GM23338 (cell line): ENCODE measurements around the gene MMRN2. TPM values are rescaled to one million over a fixed set of nuclear protein-coding genes. Genes with fewer than 3 reads are reported as not detected.

Experiments
- ATAC-seq: fragments of 200-7000 bp; cut with Tn5 transposase; 3 replicates; pipeline ENCODE4 v1.9.1; 2020
- DNase-seq: peaks from one replicate; pipeline ENCODE4 v3.0.0-alpha.2; 2015; ENCODE audit warnings: low spot score
- H2AFZ ChIP-seq: fragments of 200-600 bp; sonication (generic); 2 replicates; pipeline ENCODE4 v1.8.0; 2016; ENCODE audit warnings: antibody characterized with exemption, mild to moderate bottlenecking, moderate library complexity
- H3F3A ChIP-seq: fragments of 200-600 bp; sonication (generic); replicated peaks from 2 replicates; pipeline ENCODE4 v1.8.0; 2017; ENCODE audit warnings: antibody characterized with exemption, mixed run types, low read depth
- H3K27ac ChIP-seq: fragments of 200-600 bp; sonication (generic); 2 replicates; pipeline ENCODE4 v1.6.1; 2016; ENCODE audit warnings: low read depth
- H3K27me3 ChIP-seq: fragments of 200-600 bp; sonication (generic); 2 replicates; pipeline ENCODE4 v1.8.0; 2016; ENCODE audit warnings: mild to moderate bottlenecking, mixed run types, moderate library complexity; ENCODE audit not compliant: insufficient read depth
- H3K36me3 ChIP-seq: fragments of 200-600 bp; sonication (generic); 2 replicates; pipeline ENCODE4 v1.8.0; 2016; ENCODE audit warnings: mild to moderate bottlenecking; ENCODE audit not compliant: insufficient read depth
- H3K4me1 ChIP-seq: fragments of 200-600 bp; sonication (generic); 2 replicates; pipeline ENCODE4 v1.8.0; 2016; ENCODE audit warnings: mild to moderate bottlenecking, moderate library complexity; ENCODE audit not compliant: insufficient read depth
- H3K4me2 ChIP-seq: fragments of 200-600 bp; sonication (generic); 2 replicates; pipeline ENCODE4 v1.7.1; 2017; ENCODE audit warnings: mixed run types
- H3K4me3 ChIP-seq: fragments of 200-600 bp; sonication (generic); 2 replicates; pipeline ENCODE4 v1.6.1; 2016; ENCODE audit warnings: mixed run types
- H3K79me2 ChIP-seq: fragments of 200-600 bp; sonication (generic); replicated peaks from 2 replicates; pipeline ENCODE4 v1.8.0; 2017; ENCODE audit warnings: mild to moderate bottlenecking; ENCODE audit not compliant: insufficient read depth
- H3K9me2 ChIP-seq: fragments of 200-600 bp; sonication (generic); 2 replicates; pipeline ENCODE4 v1.8.0; 2017; ENCODE audit not compliant: insufficient read depth
- H4K20me1 ChIP-seq: fragments of 200-600 bp; sonication (generic); replicated peaks from 2 replicates; pipeline ENCODE4 v1.8.0; 2017; ENCODE audit warnings: mild to moderate bottlenecking; ENCODE audit not compliant: insufficient read depth
- H3K27ac Mint-ChIP-seq: 2 replicates; pipeline ENCODE4 v1.8.0; 2020; ENCODE audit warnings: inconsistent platforms, mild to moderate bottlenecking, moderate library complexity, mixed read lengths
- H3K27me3 Mint-ChIP-seq: 3 replicates; pipeline ENCODE4 v1.8.0; 2022; ENCODE audit warnings: low read depth, mild to moderate bottlenecking, moderate library complexity, mixed read lengths, inconsistent platforms; ENCODE audit not compliant: insufficient read depth, poor library complexity
- H3K36me3 Mint-ChIP-seq: 3 replicates; pipeline ENCODE4 v1.8.0; 2021; ENCODE audit warnings: low read depth, mild to moderate bottlenecking, inconsistent platforms, moderate library complexity, mixed read lengths
- H3K4me1 Mint-ChIP-seq: 3 replicates; pipeline ENCODE4 v1.8.0; 2020; ENCODE audit warnings: mild to moderate bottlenecking, inconsistent platforms, mixed read lengths
- H3K4me3 Mint-ChIP-seq: 3 replicates; pipeline ENCODE4 v1.8.0; 2021; ENCODE audit warnings: moderate library complexity, mild to moderate bottlenecking, inconsistent platforms, mixed read lengths
- H3K9me3 Mint-ChIP-seq: 3 replicates; pipeline ENCODE4 v1.8.0; 2020; ENCODE audit warnings: moderate library complexity, mild to moderate bottlenecking, inconsistent platforms, mixed read lengths
- CREB1 ChIP-seq: fragments of 250-450 bp; sonication (Bioruptor Pico); IDR thresholded peaks from 2 replicates; pipeline ENCODE4 v1.5.0; 2020; ENCODE audit warnings: low read depth, mild to moderate bottlenecking, moderate library complexity
- CTCF ChIP-seq, 2 experiments: fragments of 200-600 bp in 1 of 2; sonication (generic) in 1 of 2; conservative IDR thresholded peaks; 2 replicates each; pipeline versions ENCODE4 v1.5.1 to v1.6.1; 2016 to 2017; ENCODE audit warnings: antibody characterized with exemption in 2 of 2, low read depth in 2 of 2, mild to moderate bottlenecking in 2 of 2, moderate library complexity in 1 of 2
- ETS1 ChIP-seq: IDR thresholded peaks from 2 replicates; pipeline ENCODE4 v1.6.1; 2016; ENCODE audit warnings: antibody characterized with exemption
- EZH2phosphoT487 ChIP-seq: fragments of 200-600 bp; sonication (generic); IDR thresholded peaks from one replicate; pipeline ENCODE4 v1.8.1; 2018; ENCODE audit warnings: antibody characterized with exemption; ENCODE audit not compliant: unreplicated experiment
- ZNF114 ChIP-seq: fragments of 250-450 bp; sonication (Bioruptor Pico); IDR thresholded peaks from 2 replicates; pipeline ENCODE4 v1.5.0; 2020; ENCODE audit warnings: mild to moderate bottlenecking, moderate library complexity
- ZNF331 ChIP-seq: fragments of 250-450 bp; sonication (Bioruptor Pico); IDR thresholded peaks from 2 replicates; pipeline ENCODE4 v1.5.0; 2020; ENCODE audit warnings: low read depth, mild to moderate bottlenecking, moderate library complexity
- polyA plus RNA-seq: library from polyadenylated mRNA; unstranded; fragments of >200 nt; fragmentation: Nextera tagmentation; extraction: Ambion mirVana; gene quantifications from 2 replicates; pipeline ENCODE4 v1.2.1, GENCODE V29; 2016
- total RNA-seq: library from RNA; depleted of rRNA; stranded (reverse); fragments of >200 nt; shearing (Covaris generic); gene quantifications from 2 replicates; pipeline ENCODE4 v1.2.3, GENCODE V29; 2014

The MMRN2 gene
- total and polyA plus RNA-seq, 2 experiments from 2014 or later: 0.32 to 2.4 TPM

- peak; percentile 77 for DNase-seq
Observed at GRCh38 chr10:86942441-86943315, 14.7 kb downstream of the MMRN2 start.

DNA sequence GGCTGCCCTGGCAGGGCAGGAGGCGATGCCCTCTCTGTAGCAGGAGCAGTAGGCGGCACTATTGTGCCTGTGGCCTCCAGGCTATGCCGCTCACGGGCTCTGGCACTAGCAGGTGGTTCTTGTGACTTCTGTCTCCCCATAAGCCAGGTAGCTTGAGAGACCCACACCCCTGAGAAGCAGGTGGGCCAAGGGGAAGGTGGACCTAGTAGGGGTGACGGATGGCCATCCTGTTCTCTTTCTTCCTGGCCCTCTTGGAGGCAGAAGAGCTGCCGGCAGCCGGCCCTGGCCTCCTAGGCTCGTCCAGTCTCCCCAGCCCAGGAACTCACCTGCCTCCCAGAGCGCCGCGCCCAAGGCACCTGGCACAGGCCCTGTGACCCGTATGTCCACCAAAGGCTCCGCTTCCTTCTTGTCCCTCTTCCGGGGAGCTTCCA is 15.4 kb downstream of the MMRN2 start:
- Histone ChIP-seq H3K27me3 (peaks cover 8% of the 10 kb centered on the region; the same call in 1 of the 2 replicates), H3F3A (no peaks in the 10 kb centered on the region), H3K4me3 (no peak overlapping the region), H4K20me1 (no peaks in the 10 kb centered on the region), H3K9me2 (no peaks in the 10 kb centered on the region), H3K36me3 (no peaks in the 10 kb centered on the region), H3K79me2 (no peaks in the 10 kb centered on the region), H2AFZ (no peak overlapping the region; the same call in 1 of the 2 replicates), H3K4me2 (no peak overlapping the region), H3K4me1 (peaks cover 6% of the 10 kb centered on the region; the same call in 1 of the 2 replicates), H3K27ac (no peak overlapping the region)
- Mint-ChIP-seq H3K27me3 (peaks cover 36% of the 10 kb centered on the region), H3K4me1 (peaks cover 14% of the 10 kb centered on the region), H3K4me3 (no peak overlapping the region), H3K9me3 (peaks cover 1% of the 10 kb centered on the region; the same call in 2 of the 3 replicates), H3K27ac (no peak overlapping the region), H3K36me3 (no peaks in the 10 kb centered on the region)
- no peak for TF ChIP-seq CREB1 (CRISPR knock-in tag)
- TF ChIP-seq ZNF331 (CRISPR knock-in tag): no peak
- peak in 1 of 2 experiments; percentile 14; a peak in 1 of 4 replicates for TF ChIP-seq CTCF (conservative IDR thresholded peaks at IDR 0.05; ENCODE audit: low read depth in 2 of 2)
- TF ChIP-seq EZH2phosphoT487: no peak
- no peak for TF ChIP-seq ZNF114
- TF ChIP-seq ETS1: no peak
- DNase-seq (no peak), ATAC-seq (no peak)

More at GRCh38 chr10:86942441-86943315, 14.7 kb downstream of the MMRN2 start:
- H3K9me2 ChIP-seq: no peaks in the 10 kb centered on the region
- H3K4me1 Mint-ChIP-seq: peaks cover 15% of the 10 kb centered on the region
- no peak overlapping the region for H3K27ac Mint-ChIP-seq
- H3K27ac ChIP-seq: no peak overlapping the region
- no peaks in the 10 kb centered on the region for H4K20me1 ChIP-seq
- H3K4me1 ChIP-seq: peaks cover 6% of the 10 kb centered on the region; the same call in 1 of the 2 replicates
- peak; percentile 19 for ATAC-seq
- TF ChIP-seq CTCF (conservative IDR thresholded peaks at IDR 0.05; ENCODE audit: low read depth in 2 of 2) (peak in 1 of 2 experiments; percentile 41; a peak in 2 of 4 replicates), EZH2phosphoT487 (no peak)
- H3K9me3 Mint-ChIP-seq: peaks cover 3% of the 10 kb centered on the region; the same call in 2 of the 3 replicates
- peaks cover 8% of the 10 kb centered on the region; the same call in 1 of the 2 replicates for H3K27me3 ChIP-seq
- H2AFZ ChIP-seq: peak overlapping the region; percentile 59
- no peaks in the 10 kb centered on the region for H3K79me2 ChIP-seq
- no peak overlapping the region for H3K4me3 ChIP-seq
- H3K27me3 Mint-ChIP-seq: peaks cover 33% of the 10 kb centered on the region
- H3F3A ChIP-seq: no peaks in the 10 kb centered on the region
- no peaks in the 10 kb centered on the region for H3K36me3 Mint-ChIP-seq
- H3K36me3 ChIP-seq: no peaks in the 10 kb centered on the region
- no peak overlapping the region for H3K4me3 Mint-ChIP-seq
- H3K4me2 ChIP-seq: no peak overlapping the region
